Inflammatory macrophage (primary cell): ENCODE data around the gene CROCC2.

Source experiments
- DNase-seq, 2 donors: peaks; one replicate each; pipeline ENCODE4 v3.0.0-alpha.2; 2020 to 2022

CROCC2 gene

GRCh38 chr2:240905176-240905781 lies 857 bp upstream of the CROCC2 start:
- no peak for DNase-seq

- no peak for DNase-seq
These were observed 915 bp downstream of the CROCC2 start for GRCh38 chr2:240906911-240907590.

GRCh38 chr2:240909216-240909974 lies 3.3 kb downstream of the CROCC2 start:
- DNase-seq: no peak

- no peak for DNase-seq
These were observed 5.6 kb downstream of the CROCC2 start for GRCh38 chr2:240911641-240912265.

- DNase-seq: no peak
These were observed 7.0 kb downstream of the CROCC2 start for GRCh38 chr2:240912878-240913809.

GRCh38 chr2:240913810-240914644 lies 7.9 kb downstream of the CROCC2 start:
- peak; percentile 35 to 45 for DNase-seq

GRCh38 chr2:240914645-240915525 lies 8.7 kb downstream of the CROCC2 start:
- no peak for DNase-seq

- no peak for DNase-seq
These were observed 9.6 kb downstream of the CROCC2 start for GRCh38 chr2:240915526-240916341.

GRCh38 chr2:240916571-240917008 lies 10.5 kb downstream of the CROCC2 start:
- no peak for DNase-seq

- DNase-seq: no peak
These were observed 11.0 kb downstream of the CROCC2 start for GRCh38 chr2:240917009-240917683.

- no peak for DNase-seq
These were observed 11.6 kb downstream of the CROCC2 start for GRCh38 chr2:240917684-240918257.

- DNase-seq: no peak
These were observed 12.3 kb downstream of the CROCC2 start for GRCh38 chr2:240918258-240919091.

- no peak for DNase-seq
These were observed 13.1 kb downstream of the CROCC2 start for GRCh38 chr2:240919161-240919781.

- no peak for DNase-seq
These were observed 13.9 kb downstream of the CROCC2 start for GRCh38 chr2:240919786-240920782.

- DNase-seq: no peak
These were observed 14.7 kb downstream of the CROCC2 start for GRCh38 chr2:240920783-240921231.
